HS-27A (cell line): ENCODE results near the gene ADCY9.

Experiments
- DNase-seq: peaks from one replicate; pipeline ENCODE4 v3.0.0-alpha.2; 2012; ENCODE audit warnings: low read depth, missing footprints

The ADCY9 gene

DNA sequence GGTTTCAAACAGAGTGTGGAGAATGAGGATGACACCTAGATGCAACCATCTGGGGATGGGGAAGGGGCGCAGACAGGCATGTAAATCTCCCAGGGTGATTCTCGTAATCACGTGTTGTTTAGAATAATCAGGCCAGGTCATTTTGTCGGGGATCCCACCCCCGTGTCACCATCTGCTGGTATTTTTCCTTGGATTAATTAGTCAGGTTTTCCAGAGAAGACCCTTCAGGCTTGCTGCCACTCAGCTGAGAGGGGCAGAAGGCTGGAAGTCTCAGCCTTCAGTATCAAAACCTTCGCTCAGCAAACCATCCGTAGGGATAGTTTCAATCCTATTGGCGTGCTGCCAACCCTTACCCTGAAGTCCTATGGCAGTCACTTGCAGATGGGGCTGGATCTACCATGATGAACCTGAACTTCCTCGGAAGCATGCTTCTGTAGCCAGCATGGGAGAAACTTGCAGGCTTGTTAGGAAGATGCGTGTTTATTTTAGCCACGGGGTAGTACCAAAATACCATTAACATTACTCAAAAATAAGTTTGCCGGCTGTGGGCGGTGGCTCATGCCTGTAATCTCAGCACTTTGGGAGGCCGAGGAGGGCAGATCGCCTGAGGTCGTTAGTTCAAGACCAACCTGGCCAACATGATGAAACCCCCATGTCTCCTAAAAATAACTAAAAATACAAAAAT is 7.5 kb upstream of the ADCY9 start:
- peak; percentile 26 for DNase-seq

DNA sequence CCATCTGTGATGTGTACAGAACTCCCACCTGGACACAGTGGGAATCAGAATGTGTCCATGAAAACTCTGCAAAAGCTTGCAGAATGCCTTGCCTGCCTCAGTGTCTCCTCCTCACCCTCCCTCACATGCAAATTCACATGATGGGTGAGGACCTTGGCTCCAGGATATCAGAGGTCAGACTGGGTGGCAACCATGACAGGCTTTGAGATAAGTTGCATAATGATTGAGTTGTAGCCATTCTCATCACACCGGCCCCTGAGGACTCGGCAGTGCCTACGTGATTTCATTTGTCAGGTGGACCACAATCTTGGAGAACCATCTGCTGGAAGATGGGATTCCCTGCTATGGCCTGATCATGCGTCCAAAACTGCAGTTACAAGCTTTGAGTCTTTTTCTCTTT is 3.9 kb upstream of the ADCY9 start:
- DNase-seq, result no peak

DNA sequence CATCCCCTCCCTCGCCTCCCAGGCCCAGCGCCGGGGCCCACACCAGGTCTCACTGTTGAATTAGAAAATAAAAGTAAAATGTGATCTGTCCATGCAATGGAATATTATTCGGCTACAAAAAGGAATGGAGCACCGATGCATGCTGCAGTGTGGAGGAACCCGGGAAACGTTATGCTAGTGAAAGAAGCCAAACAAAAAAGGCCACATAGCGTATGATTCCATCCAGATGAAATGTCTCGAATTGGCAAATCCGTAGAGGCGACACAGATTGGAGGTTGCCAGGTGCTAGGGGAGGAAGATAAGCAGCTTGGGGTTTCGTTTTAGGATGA is 972 bp upstream of the ADCY9 start:
- DNase-seq, result no peak

DNA sequence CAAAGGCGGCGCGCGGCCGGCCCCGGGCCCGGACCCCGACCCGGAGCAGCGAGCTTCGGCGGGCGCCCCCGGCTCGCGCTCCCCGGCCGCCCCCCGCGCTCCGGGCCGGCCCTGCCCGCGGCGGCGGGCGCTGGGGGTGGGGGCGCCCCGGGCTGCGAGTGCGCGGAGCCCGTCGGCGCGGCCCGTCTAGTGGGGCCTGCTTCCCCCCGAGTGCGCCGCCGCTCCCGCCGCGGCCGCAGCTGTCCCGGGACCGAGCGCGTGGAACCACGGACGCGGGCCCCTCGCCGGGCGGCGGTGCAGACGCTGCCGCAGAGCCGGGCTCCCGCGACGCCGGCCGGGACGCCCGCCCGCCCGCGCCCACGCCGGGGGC is 308 bp downstream of the ADCY9 start:
- no peak for DNase-seq

DNA sequence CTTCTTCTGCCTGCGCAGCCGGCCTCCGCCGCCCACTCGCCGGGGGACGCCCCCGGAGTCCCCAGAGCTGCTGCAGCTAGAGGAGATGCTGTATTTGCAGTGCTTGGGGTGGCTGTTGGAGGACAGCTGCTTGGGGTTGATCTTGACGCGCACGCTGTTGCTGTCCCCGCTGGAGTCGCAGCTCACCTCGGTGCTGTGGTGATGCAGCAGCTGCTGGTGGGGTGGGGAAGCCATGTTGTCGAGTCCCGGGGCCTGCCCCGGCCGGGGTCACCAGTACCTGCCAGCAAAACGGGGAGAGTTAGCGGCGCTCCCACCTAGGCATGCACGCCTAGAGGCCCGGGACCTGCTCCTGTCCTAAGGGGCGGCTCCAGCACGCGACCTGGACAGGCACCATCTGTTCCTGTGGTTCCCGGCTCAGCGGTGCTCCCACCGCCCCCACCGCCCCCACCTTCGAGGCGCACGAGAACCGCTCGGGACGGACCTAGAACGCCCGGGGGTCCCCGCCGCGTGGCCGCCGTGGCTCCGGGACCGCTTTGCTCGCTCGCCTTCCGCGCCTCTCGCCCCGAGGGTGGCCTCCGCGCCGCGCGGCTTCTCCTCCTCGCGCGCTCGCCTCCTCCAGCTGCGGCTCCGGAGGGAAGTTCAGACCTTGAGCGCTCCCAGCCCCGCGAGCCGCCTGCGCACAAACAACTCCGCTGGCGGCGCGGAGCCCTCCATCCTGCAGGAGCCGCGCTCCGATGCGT is 863 bp downstream of the ADCY9 start:
- DNase-seq, result no peak

DNA sequence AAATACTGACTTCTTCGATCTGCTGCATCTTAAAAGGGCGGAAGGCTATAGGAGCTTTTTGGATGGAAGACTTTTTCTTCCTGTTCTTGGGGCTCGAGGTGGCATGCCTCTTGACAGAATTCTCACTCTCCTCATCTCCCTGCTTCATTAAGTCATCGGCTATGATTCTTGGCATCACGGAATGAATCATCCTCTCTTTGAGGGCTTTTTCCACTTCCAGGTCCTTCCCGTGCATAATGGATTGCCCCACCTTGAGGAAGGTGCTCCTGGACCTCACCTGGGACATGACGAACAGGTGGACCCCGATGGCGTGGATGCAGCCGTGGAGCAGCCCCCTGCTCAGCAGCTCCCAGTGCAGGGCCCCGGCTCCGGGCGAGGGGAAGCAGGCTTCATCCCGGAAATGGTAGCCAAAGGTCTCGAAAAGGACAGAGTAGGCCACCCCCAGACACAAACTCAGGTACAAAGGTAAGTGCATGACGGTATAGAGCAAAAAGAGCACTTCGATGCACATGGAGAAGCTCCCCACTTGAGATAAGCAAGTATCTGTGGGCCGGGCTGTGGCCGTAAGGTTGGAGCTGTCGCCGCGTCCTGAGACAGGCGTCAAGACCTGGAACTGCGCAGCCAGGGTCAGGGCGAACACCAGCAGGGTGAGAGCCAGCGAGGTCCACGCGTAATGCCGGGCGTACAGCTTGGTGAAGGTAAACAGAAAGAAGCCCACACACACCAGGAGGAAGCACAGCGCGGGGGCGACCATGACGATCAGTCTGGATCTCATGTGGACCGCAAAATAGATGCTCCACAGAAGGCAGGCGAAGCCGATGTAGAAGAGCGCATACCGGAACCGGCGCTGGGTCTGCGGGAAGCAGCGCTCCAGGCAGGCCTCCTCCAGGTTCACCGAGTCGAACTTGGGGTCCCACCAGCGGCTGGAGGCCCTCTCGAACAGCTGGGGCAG is 1.7 kb downstream of the ADCY9 start:
- DNase-seq, result no peak

DNA sequence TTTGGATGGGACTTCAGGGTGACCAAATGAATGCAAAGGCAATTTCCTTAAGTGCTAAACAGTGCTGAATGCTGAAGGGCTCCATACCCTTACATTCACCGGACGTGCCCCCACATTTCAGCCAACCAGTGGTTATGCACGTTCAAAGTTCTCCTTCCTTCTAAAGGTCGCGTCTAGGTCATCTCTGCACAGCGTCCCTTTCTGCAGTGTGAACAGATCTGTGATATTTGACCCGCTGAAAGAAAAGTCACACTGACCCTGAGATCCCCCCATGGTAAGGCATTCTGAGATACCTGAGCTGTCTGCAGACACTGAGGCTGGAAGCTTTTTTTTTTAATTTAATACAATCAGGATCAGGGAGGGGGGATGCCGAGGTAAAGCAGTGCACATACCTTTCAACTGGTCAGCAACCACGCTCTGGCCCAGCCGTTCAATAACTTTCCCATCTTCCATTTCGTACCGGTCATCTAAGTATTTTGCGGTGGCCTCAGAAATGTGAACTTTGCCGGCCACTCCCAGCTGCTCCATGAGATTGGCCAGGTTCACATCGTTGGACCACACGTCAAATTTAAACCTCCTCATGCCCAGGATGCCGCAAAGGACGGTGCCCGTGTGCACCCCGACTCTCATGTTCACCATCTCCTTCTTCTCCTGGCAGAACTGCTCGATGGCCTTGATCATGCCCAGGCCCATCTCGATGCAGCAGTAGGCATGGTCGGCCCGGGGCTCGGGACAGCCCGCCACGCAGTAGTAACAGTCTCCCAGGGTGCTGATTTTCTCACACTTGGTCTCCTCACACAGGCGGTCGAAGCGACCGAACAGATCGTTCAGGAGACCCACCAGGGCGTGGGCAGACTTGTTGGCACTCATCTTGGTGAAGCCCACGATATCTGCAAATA is 2.6 kb downstream of the ADCY9 start:
- DNase-seq, result no peak

DNA sequence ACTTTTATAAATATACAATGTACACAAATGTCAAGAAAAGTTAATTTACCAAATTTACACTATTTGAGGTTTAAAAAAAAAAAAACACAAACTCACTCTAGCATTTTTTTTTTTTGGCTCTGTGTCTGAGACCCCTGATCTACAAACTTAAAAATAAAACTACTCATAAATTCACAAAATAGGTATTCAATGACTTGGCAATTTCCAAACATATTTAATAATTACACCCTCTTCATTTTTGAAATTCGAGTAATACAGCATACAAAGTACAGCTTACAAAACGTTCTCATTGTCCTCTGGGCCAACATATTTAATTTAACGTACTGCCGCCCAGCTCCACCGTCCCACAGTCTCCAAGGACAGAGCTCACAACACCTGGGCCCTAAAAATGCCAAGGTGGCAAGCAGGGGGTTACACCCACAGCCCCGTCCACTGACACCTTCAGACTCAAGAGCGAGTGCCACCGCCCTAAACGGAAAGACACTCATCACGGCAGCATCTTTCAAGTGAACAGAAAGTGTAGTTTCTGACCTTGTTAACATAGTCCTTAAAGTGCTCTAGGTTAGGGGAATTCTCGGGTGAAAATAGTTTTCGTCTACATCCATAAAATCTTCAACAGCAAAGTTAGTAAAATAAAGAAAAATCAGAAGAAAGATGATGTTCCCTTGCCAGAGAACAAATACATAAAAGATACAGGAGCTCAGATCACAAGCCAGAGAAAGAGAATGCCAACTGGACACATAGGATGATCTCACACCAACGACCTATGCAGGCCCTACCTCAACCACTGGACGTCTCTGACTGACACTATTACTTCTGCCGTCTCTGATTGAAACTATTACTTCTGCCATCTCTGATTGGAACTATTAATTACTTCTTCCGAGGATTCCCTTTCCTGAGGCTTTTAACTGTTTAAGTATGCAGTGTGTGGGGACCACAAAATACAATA is 4.2 kb downstream of the ADCY9 start:
- DNase-seq, result no peak

DNA sequence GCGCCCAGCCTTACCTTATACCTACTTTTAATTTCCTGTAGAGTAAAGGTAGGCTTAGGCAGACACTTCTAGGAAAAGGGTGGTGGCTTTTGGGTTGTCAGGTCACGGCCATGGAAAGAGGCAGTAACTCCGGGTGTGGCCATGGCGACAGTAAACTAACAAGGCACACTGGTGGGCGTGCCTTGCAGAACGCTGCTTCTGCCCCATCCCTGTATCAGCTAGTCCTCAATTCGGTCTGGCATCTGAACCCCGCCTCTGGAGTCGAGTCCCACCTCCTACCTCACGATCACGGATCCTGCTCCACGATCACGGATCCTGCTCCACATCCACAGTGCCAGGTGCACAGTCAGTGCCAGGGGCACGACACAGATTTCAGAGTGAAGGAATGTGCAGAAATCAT is 5.6 kb downstream of the ADCY9 start:
- DNase-seq, result no peak

DNA sequence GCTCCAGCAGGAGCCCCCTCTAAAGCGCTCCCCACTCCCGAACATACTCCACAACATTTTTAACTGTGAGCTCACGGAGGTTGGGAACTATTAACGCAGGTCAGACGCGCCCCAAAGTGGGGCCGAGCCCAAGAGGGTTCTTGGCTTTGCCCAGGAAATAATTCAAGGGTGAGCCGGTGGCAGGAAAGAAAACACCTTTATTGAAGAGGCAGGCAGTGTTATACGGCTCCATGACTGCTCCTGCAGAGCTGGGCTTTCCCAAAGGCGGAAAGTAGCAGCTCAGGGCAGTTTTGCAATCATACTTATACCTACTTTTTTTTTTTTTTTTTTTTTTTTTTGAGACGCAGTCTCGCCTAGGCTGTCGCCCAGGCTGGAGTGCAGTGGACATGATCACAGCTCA is 6.2 kb downstream of the ADCY9 start:
- DNase-seq, result no peak

DNA sequence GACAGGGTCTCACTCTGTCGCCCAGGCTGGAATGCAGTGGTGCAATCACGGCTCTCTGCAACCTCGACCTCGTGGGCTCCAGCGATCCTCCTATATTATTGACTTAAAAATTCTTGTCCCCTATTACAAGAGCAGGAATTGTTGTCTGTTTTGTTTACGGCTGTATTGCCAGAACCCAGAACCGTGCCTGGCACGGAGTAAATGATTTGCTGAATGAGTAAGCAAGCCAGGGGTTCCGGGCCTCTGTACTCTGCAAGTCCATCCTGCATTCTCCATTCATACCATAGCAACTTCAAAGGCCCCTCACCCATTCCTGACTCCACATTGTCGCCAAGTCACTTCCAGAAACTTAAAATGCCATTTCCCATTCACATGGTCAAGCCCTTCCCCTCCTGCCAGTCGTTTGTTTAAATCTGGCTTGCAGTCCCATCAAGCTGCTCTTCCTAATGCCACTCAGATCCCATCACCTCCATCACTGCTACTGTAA is 6.9 kb downstream of the ADCY9 start:
- DNase-seq, result no peak

DNA sequence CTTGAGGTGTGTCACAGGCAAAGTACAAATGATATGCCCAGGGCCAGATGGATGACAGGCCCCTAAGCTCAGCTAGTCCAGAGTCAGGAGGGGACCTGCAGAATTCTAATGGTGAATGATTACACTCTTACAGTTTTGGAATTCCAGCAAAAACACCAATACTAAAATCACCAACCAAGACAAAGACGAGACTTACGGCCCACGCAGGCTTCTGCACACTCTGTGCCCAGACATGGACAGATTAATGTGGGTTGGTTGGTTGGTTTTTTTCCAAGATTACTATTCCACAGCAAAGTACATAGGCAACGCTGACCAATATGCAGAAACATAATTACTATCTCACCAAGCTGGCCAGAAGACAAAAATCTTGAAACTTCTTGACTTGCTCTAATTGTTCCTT is 9.7 kb downstream of the ADCY9 start:
- no peak for DNase-seq

DNA sequence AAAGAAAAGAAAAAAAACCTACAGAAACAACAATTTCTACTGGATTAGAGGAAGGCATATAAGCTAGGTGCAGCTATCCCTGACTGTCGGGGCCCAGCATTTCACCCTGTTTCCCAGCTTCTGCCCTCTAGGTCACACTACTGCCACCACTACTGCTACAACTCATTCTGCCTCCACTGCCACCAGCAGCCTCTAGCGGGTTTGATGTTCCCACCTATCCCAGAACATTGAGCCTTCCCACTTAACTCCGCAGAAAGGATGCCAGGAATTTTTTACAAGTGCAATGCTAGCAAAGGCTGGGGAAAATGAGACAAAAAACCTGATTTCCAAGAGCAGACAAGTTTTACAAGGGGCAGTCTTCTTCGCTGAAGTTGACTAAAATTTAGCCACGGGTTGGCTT is 10.4 kb downstream of the ADCY9 start:
- no peak for DNase-seq

DNA sequence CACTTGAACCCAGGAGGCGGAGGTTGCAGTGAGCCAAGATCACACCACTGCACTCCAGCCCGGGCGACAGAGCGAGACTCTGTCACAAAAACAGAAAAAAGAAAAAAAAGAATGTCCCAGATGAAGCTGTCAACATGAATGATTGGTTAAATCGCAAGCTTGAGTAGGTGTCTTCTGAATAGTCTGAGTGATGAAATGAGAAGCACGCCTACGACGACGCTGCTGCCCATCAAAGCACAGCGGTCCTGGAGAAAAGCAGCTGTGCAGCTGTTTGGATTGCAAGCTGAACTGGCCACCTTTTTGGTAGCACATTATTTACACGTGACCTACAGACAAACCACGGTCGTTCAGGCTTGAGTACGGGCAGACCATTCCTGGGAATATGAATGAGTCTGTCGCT is 12.5 kb downstream of the ADCY9 start:
- no peak for DNase-seq

DNA sequence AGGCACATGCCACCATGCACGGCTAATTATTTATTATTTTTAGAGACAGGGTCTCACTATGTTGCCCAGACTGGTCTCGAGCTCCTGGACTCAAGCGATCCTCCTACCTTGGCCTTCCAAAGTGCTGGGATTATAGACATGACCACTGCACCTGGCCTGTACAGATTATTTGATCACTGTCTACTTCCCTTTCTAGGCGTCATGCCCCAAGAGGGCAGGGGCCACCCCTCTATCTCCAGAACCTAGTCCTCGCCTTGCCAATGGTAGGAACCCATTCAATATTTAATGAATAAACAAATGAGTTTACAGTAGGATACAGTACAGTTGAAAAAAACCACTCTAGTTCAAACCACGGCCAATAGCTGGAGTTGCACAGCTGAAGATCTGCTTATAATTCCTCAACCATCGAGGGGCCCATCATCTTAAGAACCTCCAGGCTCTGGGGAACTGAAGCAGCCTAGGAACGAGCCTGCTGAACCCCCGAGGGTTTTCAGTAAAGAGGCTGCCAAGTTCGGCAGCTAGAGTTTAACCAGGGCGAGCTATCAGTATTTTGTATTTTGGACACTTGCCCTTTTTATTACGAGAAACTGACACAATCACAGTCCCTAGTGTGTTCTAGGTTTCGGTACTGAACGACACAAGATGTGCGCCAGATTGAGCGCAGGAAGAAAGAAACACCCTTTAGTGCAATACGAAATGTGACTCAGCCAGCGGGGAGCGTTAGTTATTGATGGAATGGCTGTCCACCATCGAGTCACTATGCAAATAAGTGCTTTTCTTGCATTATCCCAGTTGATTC is 14.6 kb downstream of the ADCY9 start:
- DNase-seq, result no peak

DNA sequence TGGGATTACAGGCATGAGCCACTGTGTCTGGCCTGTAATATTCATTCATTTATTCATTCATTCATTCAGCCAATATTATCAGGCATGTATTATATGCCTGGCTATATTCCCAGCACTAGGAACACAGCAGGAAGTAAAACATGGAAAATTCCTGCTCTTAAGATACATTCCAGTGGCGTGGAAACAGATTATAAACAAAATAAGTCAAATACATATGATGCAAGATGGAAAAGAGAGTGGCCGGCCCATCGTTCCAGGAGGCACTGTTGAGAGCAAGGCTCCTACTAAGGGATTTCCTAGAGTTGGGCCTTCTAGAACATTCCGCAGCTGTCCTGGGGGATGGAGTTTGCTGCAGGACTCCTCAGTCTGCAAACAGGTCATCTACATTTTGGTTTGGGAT is 17.7 kb downstream of the ADCY9 start:
- no peak for DNase-seq

DNA sequence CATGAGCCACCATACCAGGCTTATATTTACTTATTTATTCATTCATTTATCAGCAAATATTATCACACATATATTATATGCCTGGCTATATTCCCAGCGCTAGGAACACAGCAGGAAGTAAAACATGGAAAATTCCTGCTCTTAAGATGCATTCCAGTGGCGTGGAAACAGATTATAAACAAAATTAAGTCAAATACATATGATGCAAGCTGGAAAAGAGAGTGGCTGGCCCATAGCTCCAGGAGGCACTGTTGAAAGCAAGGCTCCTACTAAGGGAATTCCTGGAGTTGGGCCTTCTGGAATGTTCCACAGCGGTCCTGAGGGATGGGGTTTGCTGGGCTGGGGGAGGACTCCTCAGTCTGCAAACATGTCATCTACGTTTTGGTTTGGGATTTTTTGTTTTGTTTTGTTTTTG is 18.4 kb downstream of the ADCY9 start:
- no peak for DNase-seq

DNA sequence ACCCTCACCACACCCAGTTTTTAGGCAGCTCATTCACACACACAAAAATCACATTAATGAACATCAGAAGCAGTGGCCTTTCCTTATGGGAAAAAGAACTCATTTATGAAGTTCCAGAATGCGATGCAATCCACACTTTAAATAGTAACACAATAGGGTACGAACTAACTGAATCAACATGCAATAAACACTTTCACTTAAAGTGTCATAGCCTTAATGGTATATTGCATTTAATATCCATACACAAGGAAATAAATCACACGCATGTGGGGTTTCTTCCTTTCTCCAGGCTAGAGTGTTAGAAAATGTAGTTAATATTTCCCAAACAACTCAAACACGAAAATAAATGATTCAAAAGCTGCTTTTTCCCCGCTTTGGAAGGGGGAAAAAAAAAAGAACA is 19.7 kb downstream of the ADCY9 start:
- no peak for DNase-seq

DNA sequence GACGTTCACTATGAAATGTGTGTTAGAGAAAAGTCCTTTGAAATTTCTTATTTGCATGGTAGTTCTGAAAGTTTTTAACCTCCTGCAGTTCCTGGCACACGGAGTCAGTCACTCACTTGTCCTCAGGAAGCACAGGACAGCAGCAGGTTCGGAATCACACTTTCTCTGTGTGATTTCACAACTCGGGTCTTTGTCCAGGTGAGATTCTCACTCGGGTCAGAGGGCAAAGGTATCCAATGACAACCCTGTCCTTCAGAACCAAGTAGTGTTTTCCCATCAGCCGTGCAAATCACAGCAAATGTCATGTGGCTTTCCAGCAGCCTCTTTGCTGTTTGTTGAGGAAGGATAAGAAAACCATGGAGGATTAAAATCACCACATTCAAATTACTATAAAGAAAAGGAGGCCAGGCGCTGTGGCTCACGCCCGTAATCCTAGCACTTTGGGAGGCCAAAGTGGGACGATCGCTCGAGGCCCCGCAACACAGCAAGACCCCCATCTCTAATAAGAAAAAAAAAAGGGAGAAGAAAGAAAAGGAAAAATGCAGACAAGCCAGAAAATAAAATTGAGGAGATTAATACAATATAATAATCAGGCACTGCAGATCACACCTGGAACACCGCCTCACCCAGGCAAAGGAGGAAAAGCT is 22.0 kb downstream of the ADCY9 start:
- DNase-seq, result no peak
